Stimulated activated CD8-positive, alpha-beta memory T cell treated with anti-CD3 and anti-CD28 coated beads, Interleukin-7, amount 100 ng/mL, for 24 hours (primary cell): ENCODE measurements around the gene MAN1B1.

Source experiments
- DNase-seq: peaks from one replicate; pipeline ENCODE4 v3.0.0-alpha.2; 2020; ENCODE audit warnings: low read depth

Gene MAN1B1

DNA sequence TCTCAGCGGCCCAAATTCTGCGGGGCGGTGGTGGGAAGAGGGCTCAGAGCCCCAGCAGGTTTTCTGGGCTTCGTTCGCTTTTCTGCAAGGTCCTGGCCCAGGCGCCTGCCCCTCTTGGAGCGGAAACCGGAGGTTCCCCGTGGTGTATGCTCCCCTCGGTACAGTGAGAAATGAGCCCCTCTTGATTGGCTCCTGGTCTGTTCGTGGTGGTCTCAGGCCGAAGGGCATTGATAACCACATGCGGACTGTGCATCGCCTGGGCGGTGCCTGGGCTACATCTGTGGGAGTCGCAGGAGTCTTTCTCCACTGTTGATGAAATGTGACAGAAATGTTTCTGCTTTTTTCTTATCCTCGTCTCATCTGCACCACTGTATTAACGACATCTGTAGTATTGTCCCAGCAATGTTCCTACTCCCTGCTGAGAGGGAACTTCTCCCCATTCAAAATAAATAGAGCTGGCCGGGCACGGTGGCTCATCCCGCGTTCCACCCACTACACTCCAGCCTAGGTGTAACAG lies 682 bp downstream of the MAN1B1 start:
- no peak for DNase-seq

DNA sequence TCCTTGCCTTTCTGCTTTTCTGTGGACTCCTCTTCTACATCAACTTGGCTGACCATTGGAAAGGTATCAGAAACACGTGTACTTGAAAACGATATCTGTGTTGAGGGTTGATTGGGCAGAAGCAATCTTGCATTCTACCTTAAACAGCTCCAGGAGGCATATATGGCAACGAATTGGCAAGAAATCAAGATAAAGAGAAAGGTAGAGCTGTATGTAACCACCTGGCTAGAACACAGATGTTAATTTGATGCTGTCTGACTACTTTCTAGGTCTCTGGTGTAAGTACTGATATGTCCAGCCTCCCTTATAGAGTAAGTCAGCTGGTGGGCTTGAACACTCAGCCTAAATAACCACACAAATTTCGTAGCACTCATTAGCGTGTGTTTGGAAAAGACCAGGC lies 1.3 kb downstream of the MAN1B1 start:
- DNase-seq, result no peak

DNA sequence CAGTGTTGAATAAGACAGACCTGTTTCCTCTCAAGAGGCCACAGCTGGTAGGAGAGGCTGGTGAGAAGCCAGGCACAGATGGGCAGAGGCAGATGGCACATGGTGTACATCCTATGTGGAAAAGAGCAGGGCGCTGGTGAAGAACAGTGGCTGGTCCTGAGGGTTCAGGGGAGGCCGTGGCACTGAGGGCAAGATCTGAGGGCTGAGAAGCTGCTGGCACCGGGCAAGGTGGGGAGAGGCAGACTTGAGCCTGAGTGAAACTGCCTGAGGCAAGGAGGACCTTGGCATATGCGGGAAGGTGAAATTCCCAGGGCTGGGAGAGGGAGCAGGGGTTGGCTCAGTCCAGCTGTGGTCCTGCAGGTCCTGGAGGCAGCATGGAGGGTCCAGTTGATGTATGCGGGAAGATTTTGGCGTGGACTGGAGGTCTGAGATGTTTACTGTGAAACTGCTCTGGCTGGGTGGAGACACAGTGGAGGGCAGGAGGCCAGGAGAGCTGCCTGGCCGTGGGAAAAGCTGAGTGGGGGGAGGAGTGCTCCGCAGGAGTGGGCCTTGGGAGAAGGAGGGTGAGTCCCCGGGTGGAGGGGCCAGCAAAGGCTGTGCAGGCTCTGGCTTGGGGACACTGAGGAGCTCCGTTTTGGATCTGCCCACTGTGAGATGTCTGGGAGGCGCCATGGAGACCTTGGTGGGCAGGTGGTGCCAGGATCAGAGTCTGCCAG lies 2.6 kb downstream of the MAN1B1 start:
- no peak for DNase-seq

DNA sequence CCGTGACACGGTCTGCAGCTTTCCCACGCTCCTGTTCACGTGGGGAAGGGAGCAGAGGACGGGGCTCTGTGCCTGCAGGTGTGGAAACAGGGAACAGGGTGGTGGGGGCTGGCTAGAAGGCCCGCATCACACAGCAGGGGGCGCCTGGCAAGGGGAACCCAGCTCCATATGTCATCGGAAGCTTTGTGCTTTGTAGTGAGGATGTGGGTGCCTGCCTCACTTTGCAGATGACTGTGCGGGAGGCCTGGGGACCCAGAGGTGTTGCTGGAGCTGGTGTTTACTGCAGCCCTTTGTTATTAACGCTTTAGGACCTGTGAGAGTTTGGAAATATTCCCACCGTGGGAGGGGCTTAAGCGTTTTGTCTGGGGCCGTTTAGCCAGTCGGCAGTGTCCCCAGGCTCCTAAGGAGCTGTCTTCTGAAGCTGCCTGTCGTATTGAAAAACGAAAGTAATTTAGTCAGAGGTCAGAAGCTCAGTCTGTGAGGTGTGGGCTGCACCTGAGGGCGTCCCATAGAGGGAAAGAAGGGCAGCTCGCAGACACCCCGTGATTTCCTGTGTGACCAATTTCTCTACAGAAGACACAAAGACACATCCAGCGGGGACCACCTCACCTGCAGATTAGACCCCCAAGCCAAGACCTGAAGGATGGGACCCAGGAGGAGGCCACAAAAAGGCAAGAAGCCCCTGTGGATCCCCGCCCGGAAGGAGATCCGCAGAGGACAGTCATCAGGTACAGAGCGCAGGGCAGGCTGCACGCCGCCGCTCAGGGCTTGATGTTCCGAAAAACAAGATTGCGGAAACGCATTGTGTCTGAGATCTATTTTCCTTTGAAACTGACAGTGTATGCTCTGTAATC lies 9.1 kb downstream of the MAN1B1 start:
- DNase-seq, result peak; percentile 61

DNA sequence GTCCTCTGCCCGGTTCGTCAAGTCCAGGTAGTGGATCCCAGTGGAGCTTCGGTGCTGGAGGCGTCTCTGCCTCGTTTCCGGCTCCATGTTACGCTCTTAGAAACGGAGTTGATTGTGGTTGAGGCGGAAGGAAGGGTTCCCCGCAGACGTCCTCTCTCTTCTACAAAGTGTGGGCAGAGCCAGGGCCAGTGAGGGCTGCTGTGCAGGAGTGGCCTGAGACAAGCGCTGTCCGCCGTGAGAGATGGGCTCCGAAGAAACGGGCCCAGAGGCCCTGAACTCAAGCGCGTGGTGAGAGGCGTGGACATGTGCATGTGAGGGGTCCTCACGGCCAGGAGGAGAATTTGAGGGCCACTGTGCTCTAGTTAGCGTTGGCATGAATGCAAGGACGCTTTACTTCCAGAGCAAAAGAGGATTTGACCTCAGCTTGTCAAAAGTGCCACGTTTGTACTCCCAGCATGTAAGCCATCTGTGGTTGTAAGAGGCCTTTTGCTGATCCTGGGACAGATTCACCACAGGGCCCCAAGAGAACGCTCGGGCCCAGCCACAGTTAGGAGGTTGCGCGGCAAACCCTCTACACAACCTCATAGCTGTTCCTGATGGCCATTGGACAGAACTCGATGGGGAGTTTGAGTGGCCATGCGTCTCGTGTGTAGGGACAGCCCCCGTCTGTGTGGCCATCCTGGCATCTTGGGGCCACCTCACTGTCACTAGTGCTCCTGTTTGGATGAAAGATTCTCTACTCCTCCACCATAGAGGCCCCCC lies 10.2 kb downstream of the MAN1B1 start:
- DNase-seq, result no peak

DNA sequence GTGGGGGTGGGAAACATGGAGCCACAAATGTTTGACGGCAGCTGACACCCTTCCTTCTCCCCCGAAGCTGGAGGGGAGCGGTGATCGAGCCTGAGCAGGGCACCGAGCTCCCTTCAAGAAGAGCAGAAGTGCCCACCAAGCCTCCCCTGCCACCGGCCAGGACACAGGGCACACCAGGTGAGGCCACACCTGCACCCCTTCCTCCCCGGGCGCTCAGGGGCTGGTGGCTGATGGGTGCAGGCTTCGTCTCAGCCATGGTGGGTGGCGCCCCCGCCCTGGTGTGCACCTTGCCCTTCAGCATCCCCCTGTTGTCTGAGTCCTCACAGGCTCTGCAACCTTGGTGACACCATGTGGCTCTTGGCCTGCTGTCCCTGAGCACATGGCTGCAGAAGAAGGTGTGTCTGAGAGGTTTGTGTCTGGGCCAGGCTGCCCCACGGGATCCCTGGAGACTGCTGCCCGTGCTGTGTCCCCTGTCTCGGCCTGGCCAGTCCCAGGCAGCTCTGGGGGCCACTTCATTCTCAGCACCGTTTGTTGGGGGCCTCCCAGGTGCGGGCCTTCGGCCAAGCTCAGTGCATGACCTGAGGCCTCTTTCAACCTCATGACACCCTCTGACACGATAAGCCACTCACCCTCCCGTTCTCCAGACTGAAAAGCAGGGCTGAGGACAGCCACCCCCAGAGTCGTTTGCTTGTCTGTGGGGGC lies 11.1 kb downstream of the MAN1B1 start:
- DNase-seq, result no peak

DNA sequence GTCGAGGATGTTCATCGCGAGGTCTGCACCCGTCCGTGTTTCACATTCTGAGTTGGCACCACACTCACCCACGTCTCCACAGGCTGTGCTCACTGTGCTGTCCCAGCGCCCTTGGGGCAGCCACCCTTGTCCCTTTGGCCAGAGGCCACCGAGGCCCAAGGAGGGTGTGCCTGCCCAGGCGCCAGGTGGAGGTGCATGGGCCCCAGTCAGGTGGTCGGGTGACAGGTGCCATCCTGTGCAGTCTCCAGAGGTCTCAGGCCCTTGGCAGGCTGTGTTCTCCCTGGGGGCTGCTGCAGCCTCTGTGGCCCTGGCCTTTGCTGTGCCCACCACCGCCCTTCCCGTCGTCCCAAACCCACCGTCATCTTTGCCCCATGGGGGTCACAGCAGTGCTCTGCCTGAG lies 12.4 kb downstream of the MAN1B1 start:
- DNase-seq, result no peak

DNA sequence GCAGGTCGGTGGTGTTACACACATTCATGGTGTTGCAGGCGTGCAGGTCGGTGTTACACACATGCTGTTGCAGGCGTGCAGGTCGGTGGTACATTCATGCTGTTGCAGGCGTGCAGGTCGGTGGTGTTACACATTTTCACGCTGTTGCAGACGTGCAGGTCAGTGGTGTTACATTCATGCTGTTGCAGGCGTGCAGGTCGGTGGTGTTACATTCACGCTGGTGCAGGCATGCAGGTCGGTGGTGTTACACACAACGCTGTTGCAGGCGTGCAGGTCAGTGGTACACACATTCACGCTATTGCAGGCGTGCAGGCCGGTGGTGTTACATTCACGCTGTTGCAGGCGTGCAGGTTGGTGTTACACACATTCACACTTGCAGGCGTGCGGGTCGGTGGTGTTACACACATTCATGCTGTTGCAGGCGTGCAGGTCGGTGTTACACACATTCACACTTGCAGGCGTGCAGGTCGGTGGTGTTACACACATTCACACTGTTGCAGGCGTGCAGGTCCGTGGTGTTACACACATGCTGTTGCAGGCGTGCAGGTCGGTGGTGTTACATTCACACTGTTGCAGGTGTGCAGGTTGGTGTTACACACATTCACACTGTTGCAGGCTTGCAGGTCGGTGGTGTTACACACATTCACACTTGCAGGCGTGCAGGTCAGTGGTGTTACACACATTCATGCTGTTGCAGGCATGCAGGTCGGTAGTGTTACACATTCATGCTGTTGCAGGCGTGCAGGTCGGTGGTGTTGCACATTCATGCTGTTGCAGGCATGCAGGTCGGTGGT lies 16.6 kb downstream of the MAN1B1 start:
- no peak for DNase-seq

DNA sequence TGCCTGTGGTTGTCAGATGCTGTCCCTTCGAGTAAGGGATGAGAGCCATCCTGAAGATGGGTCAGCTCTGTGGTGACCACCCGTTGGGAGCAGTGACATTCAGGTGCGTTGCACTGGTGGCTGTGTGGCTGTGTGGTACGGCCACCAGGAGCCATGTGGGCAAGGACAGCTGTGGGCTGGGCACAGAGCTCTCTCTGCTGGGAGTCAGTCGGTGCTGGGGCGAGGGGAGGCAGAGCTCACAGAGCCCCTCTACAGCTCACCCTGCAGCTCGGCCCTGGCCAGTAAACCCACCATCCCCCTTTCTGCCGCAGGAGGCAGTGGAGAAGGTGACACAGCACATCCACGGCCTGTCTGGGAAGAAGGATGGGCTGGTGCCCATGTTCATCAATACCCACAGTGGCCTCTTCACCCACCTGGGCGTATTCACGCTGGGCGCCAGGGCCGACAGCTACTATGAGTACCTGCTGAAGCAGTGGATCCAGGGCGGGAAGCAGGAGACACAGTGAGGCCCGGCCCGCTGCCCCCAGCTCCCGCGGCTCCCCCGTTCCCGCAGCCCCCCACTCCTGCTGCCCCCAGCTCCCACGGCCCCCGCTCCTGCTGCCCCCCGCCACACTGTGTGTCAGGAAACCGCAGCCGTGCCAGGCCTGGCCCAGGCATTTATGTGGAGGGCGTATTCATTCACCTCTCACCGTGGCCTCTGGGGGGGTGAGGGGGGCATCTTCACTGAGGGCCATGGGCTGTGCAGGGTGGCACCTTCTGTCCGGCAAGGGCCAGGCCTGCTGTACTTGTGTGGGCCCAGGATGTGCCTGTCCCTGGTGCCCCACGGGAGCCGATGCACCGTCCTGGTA lies 19.3 kb downstream of the MAN1B1 start:
- DNase-seq, result no peak

DNA sequence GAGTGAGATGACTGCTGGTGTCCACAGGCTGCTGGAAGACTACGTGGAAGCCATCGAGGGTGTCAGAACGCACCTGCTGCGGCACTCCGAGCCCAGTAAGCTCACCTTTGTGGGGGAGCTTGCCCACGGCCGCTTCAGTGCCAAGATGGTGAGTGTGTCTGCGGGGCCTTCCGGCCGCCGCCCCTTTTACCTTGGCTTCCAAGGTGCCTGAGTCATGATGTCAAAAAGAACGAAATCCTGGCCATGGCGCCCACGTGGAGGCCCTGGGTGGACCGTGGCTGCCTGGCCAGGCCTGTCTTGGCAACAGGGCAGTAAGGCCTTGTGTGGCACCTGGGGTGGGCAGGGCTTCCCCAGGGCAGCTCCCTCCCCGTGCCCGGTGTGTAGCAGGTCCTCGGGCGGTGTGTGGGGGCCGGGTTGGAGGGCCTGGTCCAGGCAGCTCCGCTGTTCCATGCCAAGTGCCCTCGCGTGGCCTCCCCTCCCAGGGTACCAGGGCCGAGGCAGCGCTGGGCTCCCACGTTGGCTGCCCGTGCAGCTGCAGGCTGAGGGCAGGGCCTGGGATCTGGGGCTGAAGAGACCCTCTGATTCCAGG lies 20.0 kb downstream of the MAN1B1 start:
- no peak for DNase-seq

DNA sequence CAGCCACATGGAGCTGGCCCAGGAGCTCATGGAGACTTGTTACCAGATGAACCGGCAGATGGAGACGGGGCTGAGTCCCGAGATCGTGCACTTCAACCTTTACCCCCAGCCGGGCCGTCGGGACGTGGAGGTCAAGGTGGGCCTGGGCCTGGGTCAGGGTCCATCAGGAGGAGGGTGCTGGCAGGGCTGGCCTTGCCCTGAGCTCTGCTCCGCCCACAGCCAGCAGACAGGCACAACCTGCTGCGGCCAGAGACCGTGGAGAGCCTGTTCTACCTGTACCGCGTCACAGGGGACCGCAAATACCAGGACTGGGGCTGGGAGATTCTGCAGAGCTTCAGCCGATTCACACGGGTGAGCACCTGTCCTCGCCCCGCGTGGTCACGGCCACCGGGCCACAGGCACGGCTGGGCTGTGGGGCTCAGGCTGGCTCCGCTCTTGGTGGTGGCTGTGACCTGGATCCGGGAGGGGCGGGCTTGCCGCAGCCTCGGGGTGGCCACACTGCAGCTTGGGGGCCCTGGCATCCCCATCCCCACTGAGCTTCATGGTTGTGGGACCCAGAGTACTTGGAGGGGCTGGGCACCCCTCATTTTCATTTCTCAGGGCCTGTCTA lies 20.6 kb downstream of the MAN1B1 start:
- no peak for DNase-seq

DNA sequence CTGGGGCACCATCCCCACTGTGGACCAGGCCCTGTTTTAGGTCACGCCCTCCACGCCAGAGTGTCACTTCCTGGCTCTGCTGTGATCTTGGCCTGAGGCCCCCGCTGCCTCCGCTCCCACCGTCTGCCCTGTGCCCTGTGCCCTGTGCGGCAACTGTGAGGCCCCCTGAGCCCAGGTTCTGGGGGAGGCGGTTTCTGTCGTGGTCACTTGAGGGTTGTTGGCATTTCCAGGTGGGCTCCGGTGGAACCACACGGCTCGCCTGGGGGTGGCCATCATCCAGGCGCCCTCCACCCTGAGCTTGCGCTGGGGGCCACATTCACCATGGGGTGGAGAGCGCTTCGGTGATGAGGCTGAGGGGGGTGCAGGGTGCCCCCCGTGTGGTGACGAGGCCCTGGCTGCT lies 21.2 kb downstream of the MAN1B1 start:
- DNase-seq, result no peak

DNA sequence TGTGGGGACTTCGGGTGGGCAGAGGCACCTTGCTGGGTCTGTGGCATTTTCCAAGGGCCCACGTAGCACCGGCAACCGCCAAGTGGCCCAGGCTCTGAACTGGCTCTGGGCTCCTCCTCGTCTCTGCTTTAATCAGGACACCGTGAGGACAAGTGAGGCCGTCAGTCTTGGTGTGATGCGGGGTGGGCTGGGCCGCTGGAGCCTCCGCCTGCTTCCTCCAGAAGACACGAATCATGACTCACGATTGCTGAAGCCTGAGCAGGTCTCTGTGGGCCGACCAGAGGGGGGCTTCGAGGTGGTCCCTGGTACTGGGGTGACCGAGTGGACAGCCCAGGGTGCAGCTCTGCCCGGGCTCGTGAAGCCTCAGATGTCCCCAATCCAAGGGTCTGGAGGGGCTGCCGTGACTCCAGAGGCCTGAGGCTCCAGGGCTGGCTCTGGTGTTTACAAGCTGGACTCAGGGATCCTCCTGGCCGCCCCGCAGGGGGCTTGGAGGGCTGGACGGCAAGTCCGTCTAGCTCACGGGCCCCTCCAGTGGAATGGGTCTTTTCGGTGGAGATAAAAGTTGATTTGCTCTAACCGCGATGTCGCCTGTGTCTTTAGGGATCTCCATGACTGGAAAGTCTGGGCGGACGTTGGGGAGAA lies 21.9 kb downstream of the MAN1B1 start:
- DNase-seq, result no peak

DNA sequence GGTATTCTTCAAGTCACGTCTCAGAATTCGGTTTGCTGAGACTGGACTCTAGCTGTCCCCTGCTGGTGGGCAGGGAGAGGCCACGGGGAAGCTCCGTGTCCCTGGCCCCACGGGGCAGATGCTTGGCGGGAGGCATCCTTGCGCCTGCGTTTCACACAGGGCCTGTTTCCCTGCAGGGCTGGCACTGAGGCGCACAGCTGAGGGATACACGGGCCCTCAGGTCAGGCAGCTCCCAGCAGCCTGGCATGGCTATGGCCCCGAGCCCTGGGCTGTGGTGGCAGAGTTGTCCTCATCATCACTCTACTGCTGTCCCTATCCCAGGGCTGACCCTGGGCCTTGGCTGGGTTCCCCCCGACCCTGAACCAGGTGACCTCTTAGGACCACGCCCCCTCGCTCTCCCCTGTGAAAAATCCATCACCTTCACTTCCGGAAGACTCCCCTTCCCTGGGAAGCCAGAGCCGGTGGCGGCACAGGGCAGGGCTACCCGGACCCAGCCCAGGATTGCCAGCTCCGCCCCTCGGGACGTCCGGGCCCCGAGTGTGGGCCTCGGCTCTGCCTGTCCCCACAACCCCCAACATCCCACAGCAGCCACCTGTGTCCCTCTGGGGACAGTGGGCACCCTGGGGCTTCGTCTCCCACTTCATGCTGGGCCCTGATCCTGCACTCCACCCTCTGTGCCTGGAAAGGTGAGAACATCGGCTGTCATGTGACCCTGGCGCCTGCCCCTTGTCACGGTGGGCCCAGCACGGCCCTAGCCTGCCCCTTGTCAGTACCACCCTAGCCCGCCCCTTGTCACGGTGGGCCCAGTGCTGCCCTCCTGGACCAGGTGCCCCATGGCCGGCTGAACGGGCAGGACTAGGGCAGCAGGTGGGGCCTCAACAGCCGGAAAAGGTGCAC lies 22.7 kb downstream of the MAN1B1 start:
- DNase-seq, result no peak

DNA sequence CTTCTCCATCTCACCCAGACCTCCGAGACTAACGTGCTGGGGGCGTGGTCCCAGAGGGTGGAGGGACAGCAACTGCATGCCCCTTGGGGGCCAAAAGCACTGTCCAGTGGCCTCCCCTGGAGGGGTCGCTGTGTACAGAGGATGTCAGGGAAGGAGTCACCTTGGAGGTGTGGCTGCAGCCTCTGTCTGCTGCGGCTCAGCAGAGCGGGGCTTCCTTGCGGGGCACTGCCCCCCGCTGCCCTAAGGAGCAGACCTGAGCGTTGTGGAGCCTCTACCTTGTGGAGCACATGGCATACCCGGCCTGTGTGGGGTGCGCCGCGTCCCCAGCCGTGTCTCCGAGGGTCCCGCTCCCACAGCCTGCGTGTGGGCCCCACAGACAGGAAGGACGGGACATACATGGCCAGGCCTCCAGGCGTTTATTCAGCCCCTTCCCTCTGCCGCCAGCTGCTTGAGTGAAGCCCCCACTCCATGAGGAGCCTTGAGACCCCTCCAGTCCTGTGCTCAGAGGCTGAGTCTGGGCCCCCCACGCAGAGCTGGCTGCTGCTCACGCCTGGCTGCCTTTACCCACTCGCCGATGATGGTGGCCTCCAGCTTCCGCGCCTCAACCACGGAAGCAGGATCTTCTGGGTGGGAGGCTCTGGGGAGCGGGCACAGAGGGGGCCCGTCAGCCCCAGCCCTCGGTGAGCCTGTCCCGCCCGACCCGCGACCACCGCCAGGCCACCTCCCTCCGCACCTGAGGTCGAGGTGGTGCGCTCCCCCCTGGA lies 23.5 kb downstream of the MAN1B1 start:
- DNase-seq, result no peak

DNA sequence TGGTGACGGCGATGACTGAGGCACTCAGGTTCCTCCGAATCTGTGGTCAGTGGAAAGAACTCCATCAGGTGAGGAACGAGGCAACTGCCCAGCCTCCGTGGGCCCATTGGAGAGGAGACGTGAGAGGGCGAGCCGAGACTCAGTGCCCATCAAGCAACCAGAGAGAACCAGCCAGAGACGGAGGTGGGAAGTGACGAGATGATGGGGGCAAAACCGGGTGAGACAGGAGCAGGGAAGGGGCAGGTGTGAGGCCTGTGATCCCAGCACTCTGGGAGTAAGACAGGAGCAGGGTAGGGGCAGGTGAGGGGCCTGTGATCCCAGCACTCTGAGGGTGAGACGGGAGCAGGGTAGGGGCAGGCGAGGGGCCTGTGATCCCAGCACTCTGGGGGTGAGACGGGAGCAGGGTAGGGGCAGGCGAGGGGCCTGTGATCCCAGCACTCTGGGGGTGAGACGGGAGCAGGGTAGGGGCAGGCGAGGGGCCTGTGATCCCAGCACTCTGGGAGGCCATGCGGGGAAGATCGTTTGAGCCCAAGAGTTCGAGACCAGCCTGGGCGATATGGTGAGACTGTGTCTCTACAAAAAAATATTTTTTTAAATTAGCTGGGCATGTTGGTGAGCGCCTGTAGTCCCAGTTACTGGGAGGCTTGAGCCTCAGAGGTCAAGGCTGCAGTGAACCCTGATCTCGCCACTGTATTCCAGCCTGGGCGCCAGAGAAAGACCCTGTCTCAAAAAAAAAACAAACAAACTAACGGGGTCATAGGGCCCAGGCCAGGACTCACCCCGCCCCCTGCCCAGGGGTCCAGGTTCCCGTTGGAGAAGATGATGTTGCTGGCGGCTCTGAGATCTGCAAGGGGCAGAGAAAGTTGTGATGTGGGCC lies 24.4 kb downstream of the MAN1B1 start:
- DNase-seq, result no peak
